Erythroblast (primary cell): ENCODE measurements around the gene BIRC6.

Source experiments
- GATA1 ChIP-seq: IDR thresholded peaks from 2 replicates; pipeline ENCODE4 v1.6.1; 2011; ENCODE audit warnings: low read depth, mild to moderate bottlenecking, control low read depth, low read length, moderate library complexity
- POLR2A ChIP-seq: IDR thresholded peaks from 2 replicates; pipeline ENCODE4 v1.6.1; 2011; ENCODE audit warnings: mild to moderate bottlenecking, low read length

- peak; percentile 67 for TF ChIP-seq POLR2A
- TF ChIP-seq GATA1, result no peak
Measured at GRCh38 chr2:32627814-32628579, 271.2 kb downstream of the BIRC6 start, which contains the start of gene TTC27.
